Keratinocyte (primary cell): ENCODE measurements around the gene MAP7D2. TPM values are rescaled to one million over a fixed set of nuclear protein-coding genes. Genes with fewer than 3 reads are reported as not detected.
A peak's percentile ranks its signal among the peaks of the same experiment; 100 is the strongest.

Experiments
- DNase-seq: peaks from one replicate; pipeline ENCODE4 v3.0.0-alpha.2; 2011; ENCODE audit warnings: low read depth, missing footprints, low spot score
- FAIRE-seq: peaks from 2 replicates; lab custom pipeline; 2011; peaks lifted over from hg19 to GRCh38; lab: Jason Lieb, UNC
- H2AFZ ChIP-seq: 2 replicates; pipeline ENCODE4 v1.6.0; 2012; ENCODE audit warnings: low read length, control low read depth, inconsistent platforms; ENCODE audit not compliant: control insufficient read depth
- H3K27ac ChIP-seq: 2 replicates; pipeline ENCODE4 v1.5.1; 2011; ENCODE audit warnings: low read length; ENCODE audit not compliant: control insufficient read depth, insufficient read depth
- H3K27me3 ChIP-seq: 3 replicates; pipeline ENCODE4 v1.6.0; 2011; ENCODE audit warnings: low read length; ENCODE audit not compliant: control insufficient read depth, insufficient read depth; ENCODE audit errors: extremely low read depth
- H3K36me3 ChIP-seq, 2 experiments: 2 replicates in 1 of 2; 3 replicates in 1 of 2; pipeline ENCODE4 v1.5.1; 2011; ENCODE audit warnings: low read length in 2 of 2, mild to moderate bottlenecking in 1 of 2; ENCODE audit not compliant: control insufficient read depth in 2 of 2, insufficient read depth in 2 of 2; ENCODE audit errors: extremely low read depth in 1 of 2
- H3K4me1 ChIP-seq: 3 replicates; pipeline ENCODE4 v1.5.1; 2011; ENCODE audit warnings: low read length; ENCODE audit not compliant: control insufficient read depth, insufficient read depth; ENCODE audit errors: extremely low read depth
- H3K4me2 ChIP-seq: 3 replicates; pipeline ENCODE4 v1.6.0; 2011; ENCODE audit warnings: low read depth, low read length; ENCODE audit not compliant: control insufficient read depth, insufficient read depth; ENCODE audit errors: extremely low read depth
- H3K4me3 ChIP-seq, 3 experiments: fragments of 200-600 bp in 1 of 3; sonication (generic) in 1 of 3; 2 replicates in 2 of 3; 3 replicates in 1 of 3; pipeline ENCODE4 v1.5.1; 2011 to 2016; ENCODE audit warnings: low read length in 3 of 3, mild to moderate bottlenecking in 3 of 3, control low read depth in 2 of 3, inconsistent platforms in 1 of 3, low read depth in 1 of 3, mixed read lengths in 1 of 3, mixed run types in 1 of 3, moderate library complexity in 1 of 3; ENCODE audit not compliant: control insufficient read depth in 2 of 3, insufficient read depth in 2 of 3; ENCODE audit errors: extremely low read depth in 1 of 3
- H3K79me2 ChIP-seq: 2 replicates; pipeline ENCODE4 v1.6.0; 2012; ENCODE audit warnings: low read length; ENCODE audit not compliant: control insufficient read depth, insufficient read depth
- H3K9ac ChIP-seq: 3 replicates; pipeline ENCODE4 v1.6.0; 2011; ENCODE audit warnings: low read length; ENCODE audit not compliant: control insufficient read depth, insufficient read depth; ENCODE audit errors: extremely low read depth
- H3K9me1 ChIP-seq: 3 replicates; pipeline ENCODE4 v1.6.0; 2011; ENCODE audit warnings: low read length; ENCODE audit not compliant: control insufficient read depth, insufficient read depth; ENCODE audit errors: extremely low read depth
- H3K9me3 ChIP-seq: 2 replicates; pipeline ENCODE4 v1.5.1; 2012; ENCODE audit warnings: low read depth, low read length; ENCODE audit not compliant: control insufficient read depth
- H4K20me1 ChIP-seq: 3 replicates; pipeline ENCODE4 v1.6.0; 2011; ENCODE audit warnings: low read length; ENCODE audit not compliant: control insufficient read depth, insufficient read depth; ENCODE audit errors: extremely low read depth
- CTCF ChIP-seq, 3 experiments: IDR thresholded peaks in 1 of 3; conservative IDR thresholded peaks in 1 of 3; optimal IDR thresholded peaks in 1 of 3; 2 replicates in 2 of 3; 3 replicates in 1 of 3; pipeline versions ENCODE3 to v1.5.1; 2011; ENCODE audit warnings: low read length in 3 of 3, mild to moderate bottlenecking in 3 of 3, moderate library complexity in 2 of 3, control low read depth in 1 of 3, inconsistent platforms in 1 of 3; ENCODE audit not compliant: insufficient read depth in 2 of 3; ENCODE audit errors: extremely low read depth in 1 of 3
- EZH2 ChIP-seq: IDR thresholded peaks from one replicate; pipeline ENCODE4 v1.6.1; 2012; ENCODE audit warnings: inconsistent platforms, mild to moderate bottlenecking, low read length, moderate library complexity
- dilution Hi-C: fragments of 300-500 bp; cut with MboI; formaldehyde crosslinking; loops from one replicate; pipeline ENCODE4 v1.7.0; 2020; ENCODE audit warnings: low sequenced_read_pairs; ENCODE audit not compliant: extremely low pct_ligation_motif_present
- polyA plus RNA-seq, 5 experiments: library from polyadenylated mRNA; depleted of rRNA in 3 of 5; stranded (reverse) in 3 of 5; stranded (forward) in 1 of 5; unstranded in 1 of 5; fragments of >200 nt; gene quantifications; 1 replicate in 1 of 5; 2 replicates in 3 of 5; 3 replicates in 1 of 5; pipeline versions ENCODE4 v1.2.1 to v1.2.3, GENCODE V29; 2011 to 2012; ENCODE audit warnings: missing spikeins in 2 of 5, low read depth in 1 of 5, low replicate concordance in 1 of 5

The MAP7D2 gene
- polyA plus RNA-seq, 1 donor (not counting 4 experiments of a cell fraction or from before 2014, with no cell fraction given): 0.76 TPM

- no peaks in the 10 kb centered on the region for H3K9me3 ChIP-seq
- FAIRE-seq (no peak), DNase-seq (no peak)
- no peak overlapping the region for H3K4me3 ChIP-seq
- no peak overlapping the region for H3K27ac ChIP-seq
- no peak overlapping the region for H3K9ac ChIP-seq
- TF ChIP-seq CTCF (optimal IDR thresholded peaks at IDR 0.05 in 1 of 3, IDR thresholded peaks at IDR 0.05 in 1 of 3, conservative IDR thresholded peaks at IDR 0.05 in 1 of 3; ENCODE audit: extremely low read depth in 1 of 3, insufficient read depth in 2 of 3, low read length in 3 of 3) (no peak), EZH2 (no peak)
- no peaks in the 10 kb centered on the region for H3K27me3 ChIP-seq
- peaks cover 15% of the 10 kb centered on the region for H3K4me1 ChIP-seq
- H3K36me3 ChIP-seq: peaks cover 0 to 11% of the 10 kb centered on the region in 2 experiments
- peaks cover 32% of the 10 kb centered on the region for H3K79me2 ChIP-seq
- H4K20me1 ChIP-seq: peaks cover 6% of the 10 kb centered on the region
- no peaks in the 10 kb centered on the region for H3K9me1 ChIP-seq
- dilution Hi-C loops: no loop called here
- no peak overlapping the region for H3K4me2 ChIP-seq
- H2AFZ ChIP-seq: no peak overlapping the region
Observed at GRCh38 chrX:20143111-20143510, 26.4 kb upstream of the MAP7D2 start.

DNA sequence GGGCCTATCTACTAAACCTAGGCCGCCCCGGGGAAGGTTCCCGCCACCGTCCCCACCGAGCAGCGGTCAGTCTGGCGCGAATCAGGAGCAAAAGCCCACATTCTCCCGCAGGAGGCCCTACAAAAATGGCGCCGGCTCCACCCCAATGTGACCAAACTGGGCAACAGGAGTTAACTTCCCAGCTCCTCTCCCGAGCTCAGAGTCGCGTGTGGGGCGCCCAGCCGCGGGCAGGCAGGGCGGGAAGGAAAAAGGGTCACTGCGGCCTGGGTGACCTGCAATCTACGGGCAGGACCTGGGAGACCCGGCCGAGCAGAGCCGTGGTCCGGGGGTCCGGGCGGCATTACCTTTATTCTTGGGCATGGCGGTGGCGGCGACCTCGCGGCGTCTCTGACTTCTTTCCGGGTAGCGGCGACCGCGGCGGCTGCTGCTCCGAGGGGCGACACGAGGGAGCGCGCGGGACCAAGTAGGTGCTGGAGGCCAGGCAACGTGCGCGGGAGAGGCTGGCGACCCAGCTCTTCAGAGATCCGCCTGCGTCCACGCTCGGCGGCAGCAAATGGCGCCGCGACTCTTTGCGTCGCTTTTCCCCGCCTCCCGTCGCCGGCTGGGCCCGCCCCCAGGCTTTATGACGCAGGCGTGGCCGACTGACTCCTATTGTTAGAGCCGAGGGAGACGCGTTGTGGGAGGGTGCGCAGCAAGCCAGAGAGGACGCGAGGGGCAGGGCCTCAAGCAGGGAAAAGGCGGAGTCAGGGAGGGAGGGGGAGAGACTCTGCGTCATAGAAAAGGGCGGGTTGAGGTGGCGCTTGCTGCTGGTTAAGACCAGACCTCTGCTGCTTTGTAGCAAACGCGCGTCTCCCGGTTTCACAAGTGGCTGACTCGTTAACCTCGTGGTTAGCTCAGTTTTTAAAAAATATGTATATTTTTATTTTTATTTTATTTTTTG lies 24.8 kb upstream of the MAP7D2 start, which contains the start of gene EIF1AX:
Gene EIF1AX, minus strand, starts transcription at position 558 of the 940 bp plus-strand sequence. Its CDS starts 198 bp downstream, at position 360.
- Histone ChIP-seq H3K9me1 (no peaks in the 10 kb centered on the region), H3K27ac (peak within 1 kb of the TSS; percentile 87), H2AFZ (peak within 1 kb of the TSS; percentile 67), H3K27me3 (no peaks in the 10 kb centered on the region), H3K4me1 (peaks cover 15% of the 10 kb centered on the region), H3K36me3 (peaks cover 4 to 18% of the 10 kb centered on the region in 2 experiments), H3K79me2 (peaks cover 41% of the 10 kb centered on the region), H3K9me3 (no peaks in the 10 kb centered on the region), H4K20me1 (peaks cover 7% of the 10 kb centered on the region), H3K4me3 (peak within 1 kb of the TSS; percentile 67 to 99 (median 98)), H3K4me2 (peak within 1 kb of the TSS; percentile 71), H3K9ac (peak within 1 kb of the TSS; percentile 96)
- TF ChIP-seq CTCF (optimal IDR thresholded peaks at IDR 0.05 in 1 of 3, IDR thresholded peaks at IDR 0.05 in 1 of 3, conservative IDR thresholded peaks at IDR 0.05 in 1 of 3; ENCODE audit: extremely low read depth in 1 of 3, insufficient read depth in 2 of 3, low read length in 3 of 3) (no peak), EZH2 (no peak)
- DNase-seq (peak; percentile 94), FAIRE-seq (peak; percentile 83)
- dilution Hi-C loops: no loop called here
